K562 (cell line): Measurements from ENCODE around the gene ROM1. TPM values are rescaled to one million over a fixed set of nuclear protein-coding genes. Genes with fewer than 3 reads are reported as not detected.

ENCODE experiments used
- ADNP ChIP-seq: fragments of 200-800 bp; sonication (Bioruptor generic); IDR thresholded peaks from 2 replicates; pipeline ENCODE4 v1.6.1; 2016; ENCODE audit warnings: missing genetic modification characterization, missing compliant biosample characterization
- ASH1L ChIP-seq: fragments of 450-650 bp; IDR thresholded peaks from 2 replicates; pipeline ENCODE4 v1.6.1; 2018; ENCODE audit warnings: borderline replicate concordance, mild to moderate bottlenecking, low read depth; ENCODE audit not compliant: partially characterized antibody
- CAMTA2 ChIP-seq: fragments of 250-450 bp; sonication (Bioruptor Pico); conservative IDR thresholded peaks from 2 replicates; pipeline ENCODE4 v1.5.1; 2022
- FOXA1 ChIP-seq: fragments of 450-650 bp; IDR thresholded peaks from 2 replicates; pipeline ENCODE4 v1.6.1; 2016; ENCODE audit warnings: mild to moderate bottlenecking, borderline replicate concordance
- HLTF ChIP-seq: fragments of 450-650 bp; IDR thresholded peaks from 2 replicates; pipeline ENCODE4 v1.6.1; 2016
- ID3 ChIP-seq, 2 experiments: fragments of 250-450 bp in 1 of 2; fragments of 450-650 bp in 1 of 2; sonication (Bioruptor Pico) in 1 of 2; IDR thresholded peaks; 2 replicates each; pipeline versions ENCODE4 v1.6.1 to v1.8.0; 2016 to 2021; ENCODE audit warnings: mild to moderate bottlenecking in 2 of 2, moderate library complexity in 2 of 2, missing compliant biosample characterization in 1 of 2, missing genetic modification characterization in 1 of 2
- IRF1 ChIP-seq: sonication (generic); formaldehyde crosslinking; IDR thresholded peaks from 2 replicates; pipeline ENCODE4 v1.8.0; 2022; ENCODE audit warnings: missing genetic modification reagents, mild to moderate bottlenecking, borderline replicate concordance
- KLF16 ChIP-seq: IDR thresholded peaks from 2 replicates; pipeline ENCODE4 v1.6.1; 2016; ENCODE audit warnings: antibody characterized with exemption
- MLX ChIP-seq, 2 experiments: fragments of 450-650 bp in 1 of 2; sonication (generic) in 1 of 2; formaldehyde crosslinking; conservative IDR thresholded peaks; 2 replicates each; pipeline versions ENCODE4 v1.4.0 to v1.8.1; 2020 to 2022; ENCODE audit warnings: mild to moderate bottlenecking in 1 of 2, missing genetic modification reagents in 1 of 2
- NKRF ChIP-seq: fragments of 450-650 bp; IDR thresholded peaks from 2 replicates; pipeline ENCODE4 v1.6.1; 2016; ENCODE audit warnings: borderline replicate concordance
- PHF8 ChIP-seq: fragments of 200-600 bp; sonication (generic); IDR thresholded peaks from 2 replicates; pipeline ENCODE4 v1.6.1; 2012; ENCODE audit warnings: mixed run types, mild to moderate bottlenecking, inconsistent platforms, low read length, moderate library complexity, borderline replicate concordance
- POLR2G ChIP-seq: fragments of 200-400 bp; formaldehyde crosslinking; IDR thresholded peaks from 2 replicates; pipeline ENCODE4 v1.6.1; 2017; ENCODE audit warnings: low read depth, mild to moderate bottlenecking, antibody characterized with exemption, low read length, moderate library complexity
- TAL1 ChIP-seq: fragments of 450-650 bp; IDR thresholded peaks from 2 replicates; pipeline ENCODE4 v1.6.1; 2016; ENCODE audit warnings: mild to moderate bottlenecking
- TEAD1 ChIP-seq, 2 experiments: fragments of 450-650 bp in 1 of 2; sonication (generic) in 1 of 2; formaldehyde crosslinking; IDR thresholded peaks; 2 replicates each; pipeline versions ENCODE4 v1.4.0 to v1.8.0; 2020 to 2022; ENCODE audit warnings: mild to moderate bottlenecking in 2 of 2, missing genetic modification reagents in 1 of 2
- THAP7 ChIP-seq: fragments of 250-450 bp; sonication (Bioruptor Pico); IDR thresholded peaks from 2 replicates; pipeline ENCODE4 v1.5.0; 2021
- ZBTB12 ChIP-seq: fragments of 250-450 bp; sonication (Bioruptor Pico); IDR thresholded peaks from 2 replicates; pipeline ENCODE4 v1.4.0; 2020
- ZNF280B ChIP-seq: fragments of 250-450 bp; sonication (Bioruptor Pico); IDR thresholded peaks from 2 replicates; pipeline ENCODE4 v1.5.1; 2021; ENCODE audit warnings: mild to moderate bottlenecking
- ZNF717 ChIP-seq: fragments of 250-450 bp; sonication (Bioruptor Pico); IDR thresholded peaks from 2 replicates; pipeline ENCODE4 v1.5.0; 2021
- polyA plus RNA-seq, 8 experiments: library from polyadenylated mRNA; depleted of rRNA in 4 of 8; stranded (reverse) in 5 of 8; unstranded in 3 of 8; fragments of >200 nt; fragmentation: Nextera tagmentation in 2 of 8; fragmentation: Illumina TruSeq in 1 of 8; extraction: Ambion mirVana in 2 of 8; extraction: Trizol in 1 of 8; gene quantifications; 2 replicates each; pipeline versions ENCODE4 v1.2.1 to v1.2.3, GENCODE V29; 2011 to 2014; ENCODE audit warnings: inconsistent platforms in 1 of 8, missing spikeins in 1 of 8
- total RNA-seq, 7 experiments: library from RNA; depleted of rRNA in 6 of 7; stranded (reverse); fragments of >200 nt in 6 of 7; fragmentation: Illumina TruSeq in 2 of 7; extraction: Trizol in 2 of 7; gene quantifications; 2 replicates each; pipeline versions ENCODE4 v1.2.1 to v1.2.3, GENCODE V29; 2011 to 2021; ENCODE audit warnings: low replicate concordance in 1 of 7

The ROM1 gene
- total and polyA plus RNA-seq, 9 of the 15 experiments (the other 6 are each of a cell fraction or from before 2014, with no cell fraction given) = 0.75 to 4.0 (median 2.6) TPM

- TF ChIP-seq NKRF (peak; percentile 82), ZNF280B (CRISPR knock-in tag) (no peak), CAMTA2 (CRISPR knock-in tag) (no peak), MLX (CRISPR knock-in tag; conservative IDR thresholded peaks at IDR 0.05) (no peak), PHF8 (0 out of 2 replicates have a peak, but pooled peaks have one; percentile 37), KLF16 (no peak), THAP7 (CRISPR knock-in tag) (no peak), HLTF (no peak), ASH1L (no peak), FOXA1 (no peak), IRF1 (CRISPR knock-in tag) (no peak), ADNP (tag) (no peak; the same call in 1 of the 2 replicates), ZBTB12 (no peak), TEAD1 (CRISPR knock-in tag; IDR thresholded peaks at IDR 0.05) (peak in 1 of 2 experiments; percentile 79; a peak in 2 of 4 replicates), ZNF717 (CRISPR knock-in tag) (no peak), ID3 (CRISPR knock-in tag; IDR thresholded peaks at IDR 0.05) (no peak), ID3 (tag; IDR thresholded peaks at IDR 0.05) (0 out of 2 replicates have a peak, but pooled peaks have one; percentile 33), POLR2G (no peak; the same call in 1 of the 2 replicates), TAL1 (no peak)
These were observed 1.2 kb upstream of the ROM1 start (continued) for GRCh38 chr11:62611705-62612365.
